Fibroblast of lung (primary cell): ENCODE results near the gene HOXD4. TPM values are rescaled to one million over a fixed set of nuclear protein-coding genes. Genes with fewer than 3 reads are reported as not detected.

Experiments
- DNase-seq, 2 donors: peaks; one replicate each; pipeline versions ENCODE4 v3.0.0 to v3.0.0-alpha.2; 2010; ENCODE audit warnings: low read depth in 2 of 2
- H2AFZ ChIP-seq: 2 replicates; pipeline ENCODE4 v1.5.1; 2012; ENCODE audit warnings: low read length, control low read depth, inconsistent platforms
- H3K27ac ChIP-seq: 2 replicates; pipeline ENCODE4 v1.5.1; 2011; ENCODE audit warnings: low read length, control low read depth; ENCODE audit not compliant: insufficient read depth
- H3K27me3 ChIP-seq: 2 replicates; pipeline ENCODE4 v1.5.1; 2011; ENCODE audit warnings: mild to moderate bottlenecking, low read length; ENCODE audit not compliant: control insufficient read depth, insufficient read depth
- H3K36me3 ChIP-seq: 2 replicates; pipeline ENCODE4 v1.5.1; 2011; ENCODE audit warnings: low read length; ENCODE audit not compliant: control insufficient read depth, insufficient read depth
- H3K4me1 ChIP-seq: 2 replicates; pipeline ENCODE4 v1.5.1; 2011; ENCODE audit warnings: low read length; ENCODE audit not compliant: control insufficient read depth, insufficient read depth; ENCODE audit errors: extremely low read depth
- H3K4me2 ChIP-seq: 2 replicates; pipeline ENCODE4 v1.5.1; 2011; ENCODE audit warnings: low read length, control low read depth; ENCODE audit not compliant: insufficient read depth; ENCODE audit errors: extremely low read depth
- H3K4me3 ChIP-seq, 4 experiments: fragments of 200-600 bp in 1 of 4; sonication (generic) in 1 of 4; replicated peaks in 1 of 4; 2 replicates each; pipeline ENCODE4 v1.5.1; 2011 to 2016; ENCODE audit warnings: low read length in 4 of 4, low read depth in 3 of 4, mild to moderate bottlenecking in 3 of 4, control low read depth in 2 of 4, inconsistent platforms in 1 of 4, mixed read lengths in 1 of 4; ENCODE audit not compliant: insufficient read depth in 1 of 4; ENCODE audit errors: control extremely low read depth in 1 of 4
- H3K79me2 ChIP-seq: 2 replicates; pipeline ENCODE4 v1.5.1; 2012; ENCODE audit warnings: mild to moderate bottlenecking, low read length, inconsistent platforms; ENCODE audit not compliant: control insufficient read depth, insufficient read depth
- H3K9ac ChIP-seq: 2 replicates; pipeline ENCODE4 v1.5.1; 2011; ENCODE audit warnings: mild to moderate bottlenecking, low read length, control low read depth; ENCODE audit not compliant: insufficient read depth
- H3K9me3 ChIP-seq: 2 replicates; pipeline ENCODE4 v1.5.1; 2012; ENCODE audit warnings: low read depth, low read length; ENCODE audit not compliant: control insufficient read depth, insufficient read depth
- H4K20me1 ChIP-seq: 2 replicates; pipeline ENCODE4 v1.5.1; 2011; ENCODE audit warnings: low read length; ENCODE audit not compliant: control insufficient read depth, insufficient read depth; ENCODE audit errors: extremely low read depth
- CTCF ChIP-seq, 2 donors: IDR thresholded peaks in 1 of 2; conservative IDR thresholded peaks in 1 of 2; 1 replicate in 1 of 2; 2 replicates in 1 of 2; pipeline ENCODE4 v1.5.1; 2011 to 2012; ENCODE audit warnings: low read length in 2 of 2, control low read depth in 1 of 2, inconsistent platforms in 1 of 2, low read depth in 1 of 2, mild to moderate bottlenecking in 1 of 2
- EZH2 ChIP-seq: IDR thresholded peaks from 2 replicates; pipeline ENCODE4 v1.5.1; 2012; ENCODE audit warnings: low read length, control low read depth, mild to moderate bottlenecking; ENCODE audit errors: missing control alignments
- polyA plus RNA-seq, 2 donors: library from polyadenylated mRNA; depleted of rRNA in 1 of 2; stranded (reverse) in 1 of 2; unstranded in 1 of 2; fragments of >200 nt; gene quantifications; 2 replicates each; pipeline ENCODE4 v1.2.1, GENCODE V29; 2011 to 2012; ENCODE audit warnings: missing spikeins in 1 of 2
- total RNA-seq: library from RNA; depleted of rRNA; stranded (reverse); fragments of >200 nt; gene quantifications from 2 replicates; pipeline ENCODE4 v1.2.1, GENCODE V29; 2014

Gene HOXD4
- total and polyA plus RNA-seq, 2 donors (not counting 1 experiment from before 2014, with no cell fraction given) = not detected

- no peak overlapping the region for H3K4me3 ChIP-seq
- peaks cover 86% of the 10 kb centered on the region for H3K27me3 ChIP-seq
- H3K4me1 ChIP-seq = no peaks in the 10 kb centered on the region
- no peaks in the 10 kb centered on the region for H3K36me3 ChIP-seq
- H3K4me2 ChIP-seq = no peak overlapping the region
- no peaks in the 10 kb centered on the region for H4K20me1 ChIP-seq
- H3K9ac ChIP-seq = no peak overlapping the region
- no peaks in the 10 kb centered on the region for H3K79me2 ChIP-seq
- no peak overlapping the region for H3K27ac ChIP-seq
- TF ChIP-seq CTCF (conservative IDR thresholded peaks at IDR 0.05 in 1 of 2, IDR thresholded peaks at IDR 0.05 in 1 of 2; ENCODE audit: low read depth in 1 of 2, low read length in 2 of 2) (no peak), EZH2 (no peak)
- DNase-seq = no peak
- no peak overlapping the region for H2AFZ ChIP-seq
- H3K9me3 ChIP-seq = no peaks in the 10 kb centered on the region
Observed at GRCh38 chr2:176135035-176135440, 16.3 kb upstream of the HOXD4 start.

- Histone ChIP-seq H2AFZ (no peak overlapping the region), H3K9ac (no peak overlapping the region), H3K4me3 (peak overlapping the region in 1 of 4 experiments; percentile 22), H3K27ac (no peak overlapping the region), H3K9me3 (no peaks in the 10 kb centered on the region), H3K27me3 (peaks cover 81% of the 10 kb centered on the region), H3K4me1 (no peaks in the 10 kb centered on the region), H4K20me1 (no peaks in the 10 kb centered on the region), H3K4me2 (no peak overlapping the region), H3K36me3 (no peaks in the 10 kb centered on the region), H3K79me2 (no peaks in the 10 kb centered on the region)
- TF ChIP-seq CTCF (conservative IDR thresholded peaks at IDR 0.05 in 1 of 2, IDR thresholded peaks at IDR 0.05 in 1 of 2; ENCODE audit: low read depth in 1 of 2, low read length in 2 of 2) = no peak
- TF ChIP-seq EZH2 = peak; percentile 41
- DNase-seq = no peak
Observed at GRCh38 chr2:176136374-176137251, 14.7 kb upstream of the HOXD4 start.

- no peak for DNase-seq
- Histone ChIP-seq H4K20me1 (no peaks in the 10 kb centered on the region), H3K79me2 (no peaks in the 10 kb centered on the region), H3K27me3 (peaks cover 77% of the 10 kb centered on the region), H2AFZ (no peak overlapping the region), H3K9me3 (no peaks in the 10 kb centered on the region), H3K36me3 (no peaks in the 10 kb centered on the region), H3K4me1 (no peaks in the 10 kb centered on the region), H3K27ac (no peak overlapping the region), H3K4me2 (no peak overlapping the region), H3K9ac (no peak overlapping the region), H3K4me3 (no peak overlapping the region)
- TF ChIP-seq EZH2 (no peak), CTCF (conservative IDR thresholded peaks at IDR 0.05 in 1 of 2, IDR thresholded peaks at IDR 0.05 in 1 of 2; ENCODE audit: low read depth in 1 of 2, low read length in 2 of 2) (no peak)
Observed at GRCh38 chr2:176137252-176137580, 14.1 kb upstream of the HOXD4 start.
